Measurements from ENCODE around the gene ZNF827.

GRCh38 chr4:145960012-145960411 lies 21.4 kb upstream of the ZNF827 start:
- no peak for TF ChIP-seq CTCF (optimal IDR thresholded peaks at IDR 0.05 in 1 of 3, IDR thresholded peaks at IDR 0.05 in 1 of 3, conservative IDR thresholded peaks at IDR 0.05 in 1 of 3; ENCODE audit: extremely low read depth in 1 of 3, insufficient read depth in 2 of 3, low read length in 3 of 3)
- no peak for TF ChIP-seq EZH2 (IDR thresholded peaks at IDR 0.05; ENCODE audit: low read length)
